GM18858 (cell line): ENCODE results near the gene GIGYF2.
"Not testable (repeated sequence)": the region's sequence is repeated elsewhere in the genome, so short reads cannot be mapped to it uniquely, and the experiment has no call there.

Experiments used
- ATAC-seq: cut with Tn5 transposase; IDR thresholded peaks from one replicate; pipeline ENCODE4 v1.9.1; 2021; ENCODE audit not compliant: unreplicated experiment

GIGYF2 gene

DNA sequence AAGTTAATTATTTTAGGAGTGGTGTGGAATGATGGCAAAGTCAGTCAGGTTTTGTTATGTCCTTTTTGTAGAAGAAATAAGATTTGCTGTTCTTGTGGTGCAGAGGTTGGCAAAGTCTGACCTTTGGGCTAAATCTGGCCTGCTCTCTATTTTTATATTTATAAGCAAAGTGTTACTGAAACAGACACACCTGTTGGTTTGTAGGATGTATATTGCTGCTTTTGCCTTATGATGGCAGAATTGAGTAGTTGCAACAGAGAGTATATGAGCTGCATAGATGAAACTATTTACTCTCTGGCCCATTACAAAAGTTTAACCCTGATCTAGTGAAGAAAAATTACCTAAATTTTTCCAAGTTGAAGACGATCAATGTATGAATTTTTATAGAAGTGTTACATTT is 113.3 kb downstream of the GIGYF2 start:
- ATAC-seq, result no peak

- no peak for ATAC-seq
These were observed 118.4 kb downstream of the GIGYF2 start for GRCh38 chr2:232815569-232815968.

GRCh38 chr2:232816657-232817056 is 119.5 kb downstream of the GIGYF2 start:
- ATAC-seq, result no peak

DNA sequence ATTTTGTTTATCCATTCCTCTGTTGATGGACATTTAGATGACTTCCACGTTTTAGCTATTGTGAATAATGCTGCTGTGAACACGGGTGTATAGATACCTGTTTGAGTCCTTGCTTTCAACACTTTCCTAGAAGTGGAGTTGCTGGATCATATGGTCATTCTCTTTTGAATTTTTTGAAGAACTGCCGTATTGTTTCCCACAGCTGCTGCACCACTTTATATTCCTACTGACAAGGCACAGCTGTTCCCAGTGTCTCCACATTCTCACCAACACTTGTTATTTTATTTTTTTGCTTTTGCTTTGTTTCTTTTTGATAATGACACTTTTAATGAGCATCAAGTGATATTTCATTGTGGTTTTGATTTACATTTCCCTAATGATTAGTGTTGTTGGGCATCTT is 120.6 kb downstream of the GIGYF2 start:
- no peak for ATAC-seq

GRCh38 chr2:232829988-232830387 is 132.9 kb downstream of the GIGYF2 start:
- ATAC-seq, result no peak

DNA sequence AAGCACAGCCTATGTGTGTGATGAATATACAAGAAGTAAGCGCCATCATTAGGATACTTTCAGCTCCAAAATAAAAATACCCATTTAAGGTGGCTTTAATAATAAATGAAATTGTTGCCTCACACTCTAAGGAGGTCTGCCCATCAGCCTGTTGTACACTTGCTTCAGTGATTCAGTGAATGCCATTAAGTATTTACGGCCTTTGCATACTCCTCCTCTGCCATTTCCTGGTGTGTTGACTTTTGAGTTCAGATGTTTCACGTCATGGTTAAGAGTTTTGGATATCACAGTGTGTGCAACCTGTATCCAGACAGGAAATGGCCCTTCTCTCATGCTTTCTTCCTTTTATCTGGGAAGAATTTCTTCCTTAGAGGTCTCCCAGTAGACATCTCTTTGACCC is 134.4 kb downstream of the GIGYF2 start:
- ATAC-seq, result no peak

DNA sequence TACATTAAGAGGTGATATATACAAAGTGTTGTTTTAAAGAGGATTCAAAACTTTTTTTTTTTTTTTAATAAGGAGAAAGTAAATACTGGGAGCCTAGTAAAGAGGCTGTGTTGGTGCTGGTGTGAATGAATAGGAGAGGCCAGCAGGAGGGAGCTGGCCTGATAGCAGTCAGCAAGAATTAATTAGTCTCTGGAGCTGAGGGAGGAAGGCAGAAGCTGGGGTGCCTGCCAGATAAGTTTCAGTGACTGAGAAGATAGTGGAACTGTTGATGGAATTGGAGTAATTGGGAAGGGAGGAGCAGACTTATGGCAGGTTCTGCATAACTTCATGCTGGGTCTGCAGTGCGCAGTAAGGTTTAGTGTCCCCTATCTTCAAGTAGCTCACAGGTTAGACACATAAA is 136.7 kb downstream of the GIGYF2 start:
- ATAC-seq, result no peak

DNA sequence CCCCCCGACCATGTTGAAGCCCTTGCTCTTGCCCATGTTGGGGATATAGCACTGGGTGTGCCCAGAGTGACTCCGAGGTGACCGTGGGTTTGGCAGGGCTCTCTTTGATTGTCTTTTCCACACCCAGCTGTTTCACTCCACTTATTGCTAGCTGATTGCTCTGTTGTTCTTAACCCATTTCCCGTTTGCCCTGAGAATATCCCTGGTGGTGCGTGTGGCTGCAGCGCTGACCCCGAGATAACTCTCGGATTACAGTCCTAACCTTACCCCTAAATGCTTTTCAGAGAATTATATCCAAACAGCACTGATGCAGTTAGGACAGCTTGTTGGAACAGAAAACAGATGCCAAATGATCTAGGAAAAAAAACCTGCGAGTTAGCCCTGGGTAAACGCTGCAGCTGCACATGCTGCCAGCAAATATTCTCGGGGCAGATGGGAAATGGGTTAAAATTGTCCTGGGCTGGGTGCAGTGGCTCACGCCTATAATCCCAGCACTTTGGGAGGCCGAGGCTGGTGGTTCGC is 138.6 kb downstream of the GIGYF2 start:
- ATAC-seq, result no peak

DNA sequence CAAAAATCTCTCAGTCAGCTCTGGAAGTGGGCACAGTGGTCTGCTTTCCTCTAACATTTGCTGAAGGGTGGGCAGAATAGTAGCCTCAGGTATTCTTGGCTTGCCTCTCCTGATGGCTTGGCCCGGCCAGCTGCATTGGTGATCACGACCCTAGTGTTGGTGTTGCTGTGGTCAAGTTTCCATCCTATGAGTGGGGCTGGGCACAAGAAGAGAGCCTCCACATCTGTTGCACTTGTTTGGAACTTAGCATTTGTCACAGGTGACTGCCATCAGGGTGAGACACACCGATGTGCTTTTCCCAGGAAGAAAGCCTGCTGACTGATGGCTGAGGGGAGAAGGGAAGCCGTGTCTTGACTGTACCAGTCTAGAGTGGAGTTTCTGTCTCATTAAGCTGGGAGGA is 139.8 kb downstream of the GIGYF2 start:
- no peak for ATAC-seq

DNA sequence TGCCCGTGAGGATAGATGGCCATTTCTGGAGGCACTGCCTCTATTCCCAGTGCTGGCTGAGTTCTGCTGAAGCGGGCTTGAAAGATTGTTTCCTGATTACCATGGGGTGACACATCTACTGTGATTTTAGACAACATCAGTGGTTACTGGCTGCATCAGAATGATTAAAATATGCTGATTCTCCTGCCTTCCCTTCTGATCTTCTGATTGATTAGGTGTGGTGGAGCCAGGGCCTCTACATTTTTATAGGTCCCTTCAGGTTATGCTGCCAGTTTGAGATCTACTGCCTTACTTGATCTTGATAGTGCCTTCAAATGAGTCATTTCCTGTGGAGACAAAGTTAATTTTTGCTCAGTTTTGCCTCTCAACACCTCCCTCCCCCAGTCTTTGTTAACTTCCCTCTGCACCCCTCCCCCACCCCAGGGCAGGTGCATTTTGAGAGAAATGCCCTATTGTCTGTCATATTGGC is 141.3 kb downstream of the GIGYF2 start:
- no peak for ATAC-seq

- ATAC-seq, result no peak
These were observed 142.4 kb downstream of the GIGYF2 start for GRCh38 chr2:232839411-232840079.

DNA sequence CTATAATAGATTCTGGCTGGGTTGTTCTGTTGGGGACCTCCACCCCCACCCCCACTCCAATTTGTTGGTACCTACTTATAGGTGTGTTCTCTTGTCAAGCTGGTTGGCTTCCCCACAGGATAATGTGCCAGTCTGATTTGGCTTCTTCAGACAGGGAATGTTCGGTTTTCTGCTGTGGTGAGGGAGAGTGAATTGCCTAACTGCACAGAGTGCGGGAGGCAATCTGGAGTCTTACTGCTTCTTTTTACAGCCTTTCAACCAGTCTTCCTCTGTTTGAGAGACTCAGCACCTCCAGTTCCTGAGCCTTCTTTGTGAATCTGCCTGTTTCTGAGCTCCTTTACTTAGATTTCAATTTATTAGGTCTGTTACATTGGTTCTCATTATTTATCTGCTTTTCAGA is 145.6 kb downstream of the GIGYF2 start:
- ATAC-seq, result no peak

GRCh38 chr2:232843834-232844233 is 146.7 kb downstream of the GIGYF2 start:
- no peak for ATAC-seq

DNA sequence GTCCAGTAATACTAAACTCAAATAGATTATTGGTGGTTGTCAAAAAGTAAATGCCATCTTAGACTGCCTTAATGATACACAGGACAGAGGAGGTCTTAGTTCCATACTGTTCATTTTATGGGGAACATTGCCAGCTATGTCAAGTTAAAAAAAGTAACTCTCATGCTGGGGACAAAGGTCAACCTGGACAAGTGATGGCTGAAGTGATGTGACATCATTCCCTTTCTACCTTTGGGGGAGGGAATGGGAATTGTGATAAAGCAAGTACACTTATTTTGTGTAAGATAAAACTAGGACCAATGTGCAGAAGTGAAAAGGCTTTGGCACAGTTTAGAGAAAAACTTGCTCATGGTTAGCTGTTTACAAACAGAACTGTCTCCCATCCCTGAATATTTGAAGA is 148.9 kb downstream of the GIGYF2 start:
- no peak for ATAC-seq

DNA sequence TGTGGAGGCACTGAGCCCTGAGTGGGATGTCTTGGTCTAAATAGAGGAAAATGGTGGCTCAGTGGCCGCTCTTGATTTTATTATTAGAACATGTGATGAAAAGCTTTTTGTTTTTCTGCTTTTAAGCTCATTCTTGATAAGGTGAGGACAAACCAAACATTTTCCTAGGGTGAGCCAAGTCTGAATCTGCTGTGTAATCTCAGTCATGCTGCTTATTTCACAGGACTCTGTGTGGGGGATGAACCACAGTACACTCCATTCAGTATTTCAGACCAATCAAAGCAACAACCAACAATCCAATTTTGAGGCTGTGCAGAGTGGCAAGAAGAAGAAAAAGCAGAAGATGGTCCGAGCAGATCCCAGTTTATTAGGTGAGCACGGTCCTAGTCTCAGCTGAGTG is 152.9 kb downstream of the GIGYF2 start:
- no peak for ATAC-seq

- not testable (repeated sequence) for ATAC-seq
These were observed 154.9 kb downstream of the GIGYF2 start for GRCh38 chr2:232852081-232852480.

GRCh38 chr2:232852676-232853075 is 155.5 kb downstream of the GIGYF2 start:
- ATAC-seq, result no peak

GRCh38 chr2:232854082-232854481 is 157.0 kb downstream of the GIGYF2 start:
- ATAC-seq, result no peak

DNA sequence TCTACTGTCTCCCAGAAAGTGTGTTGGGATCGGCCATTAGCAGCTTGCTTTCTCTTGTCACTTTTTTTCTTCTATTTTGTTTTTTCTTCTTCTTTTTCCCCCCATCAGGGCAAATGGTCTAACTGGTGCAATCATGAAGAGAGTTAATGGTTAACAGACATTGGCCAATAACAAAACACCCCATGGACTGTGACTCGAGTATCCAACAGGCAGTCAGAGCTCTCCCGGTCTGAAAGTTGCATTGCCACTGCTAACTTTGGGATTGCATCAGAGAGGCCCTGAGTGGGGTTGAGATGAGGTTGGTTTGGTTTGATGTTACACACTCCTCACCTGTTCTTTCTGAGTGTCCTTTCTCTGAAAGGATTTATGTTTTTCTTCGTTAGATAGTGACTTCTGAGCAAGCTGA is 160.0 kb downstream of the GIGYF2 start:
- no peak for ATAC-seq

DNA sequence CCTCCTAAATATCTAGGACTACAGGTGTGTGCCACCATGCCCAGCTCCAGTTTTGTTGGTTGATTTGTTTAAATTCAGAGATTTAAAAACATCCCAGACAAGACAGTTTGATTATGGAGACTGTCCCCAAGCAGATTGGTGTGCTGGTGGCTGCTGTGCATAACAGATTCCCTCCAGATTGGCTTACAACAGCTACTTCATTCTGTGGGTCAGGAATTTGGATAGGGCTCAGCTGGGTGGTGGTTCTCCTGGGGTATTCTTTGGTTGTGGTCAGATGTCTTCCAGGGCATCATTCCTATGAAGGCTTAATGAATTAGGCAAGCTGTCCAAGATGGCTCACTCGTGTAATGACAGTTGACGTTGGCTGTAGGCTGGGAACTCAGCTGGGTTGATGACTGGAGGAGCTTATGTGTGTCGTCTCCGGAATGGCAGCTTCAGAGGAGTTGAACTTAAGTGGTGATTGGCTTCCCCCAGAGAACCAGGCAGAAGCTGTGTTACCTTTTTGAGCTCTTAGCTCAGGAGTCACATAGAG is 162.3 kb downstream of the GIGYF2 start:
- ATAC-seq, result no peak

- no peak for ATAC-seq
These were observed 163.6 kb downstream of the GIGYF2 start for GRCh38 chr2:232860593-232861241.

DNA sequence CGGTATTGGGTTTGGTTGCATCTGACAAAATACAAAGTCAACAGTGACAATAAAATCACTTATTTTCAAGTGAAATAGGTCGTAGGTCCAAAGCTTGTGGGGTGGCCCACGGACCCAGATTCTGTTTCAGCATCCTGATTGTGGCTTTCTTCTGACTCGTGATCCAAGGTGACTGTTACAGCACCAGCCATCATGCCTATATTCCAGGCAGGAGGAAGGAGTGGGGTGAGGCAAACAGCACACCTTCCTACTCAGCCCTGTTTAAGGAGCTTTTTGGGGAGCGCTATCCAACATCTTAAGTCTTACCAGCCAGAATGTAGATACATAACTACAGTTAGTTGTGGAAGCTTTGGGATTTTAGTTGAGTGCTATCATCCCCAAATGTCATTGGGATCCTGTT is 164.2 kb downstream of the GIGYF2 start:
- no peak for ATAC-seq
